PC-3 (cell line): ENCODE results near the gene ARFGAP3. TPM values are rescaled to one million over a fixed set of nuclear protein-coding genes. Genes with fewer than 3 reads are reported as not detected.

Experiments used
- ATAC-seq: fragments of 200-7000 bp; cut with Tn5 transposase; 2 replicates; pipeline ENCODE4 v1.9.1; 2020; ENCODE audit warnings: mild to moderate bottlenecking, moderate library complexity
- BruUV-seq: library from RNA; stranded (reverse); fragments of 400-500 nt; replicated peaks from 2 replicates; lab custom pipeline; 2021; lab: Mats Ljungman, UMichigan
- CTCF ChIA-PET: fragments of 300-600 bp; sonication (Branson Sonifier 250); formaldehyde crosslinking; loops from one replicate; lab custom pipeline; 2022; ENCODE audit warnings: antibody characterized with exemption; lab: Charles Lee
- POLR2A ChIA-PET: fragments of 300-600 bp; sonication (Branson Sonifier 250); formaldehyde crosslinking; loops from one replicate; lab custom pipeline; 2022; ENCODE audit warnings: antibody characterized with exemption; ENCODE audit not compliant: unreplicated experiment; lab: Charles Lee
- DNase-seq: peaks from one replicate; pipeline ENCODE4 v3.0.0-alpha.2; 2015
- H2AFZ ChIP-seq: fragments of 300-600 bp; sonication (generic); 2 replicates; pipeline ENCODE4 v1.6.0; 2016; ENCODE audit warnings: antibody characterized with exemption, low read length
- H3F3A ChIP-seq: fragments of 300-600 bp; sonication (generic); one replicate; pipeline ENCODE4 v1.6.0; 2017; ENCODE audit warnings: antibody characterized with exemption, low read length, control low read depth, mild to moderate bottlenecking; ENCODE audit not compliant: unreplicated experiment
- H3K27ac ChIP-seq: fragments of 300-600 bp; sonication (generic); 2 replicates; pipeline ENCODE4 v1.5.1; 2016; ENCODE audit warnings: mild to moderate bottlenecking, low read length
- H3K27me3 ChIP-seq: fragments of 300-600 bp; sonication (generic); 2 replicates; pipeline ENCODE4 v1.6.1; 2016; ENCODE audit warnings: low read length, mixed read lengths
- H3K36me3 ChIP-seq: fragments of 300-600 bp; sonication (generic); 2 replicates; pipeline ENCODE4 v1.6.1; 2016; ENCODE audit warnings: low read depth, mixed run types, low read length, mixed read lengths
- H3K4me1 ChIP-seq: fragments of 300-600 bp; sonication (generic); 2 replicates; pipeline ENCODE4 v1.5.1; 2016; ENCODE audit warnings: low read length; ENCODE audit not compliant: insufficient read depth
- H3K4me2 ChIP-seq: fragments of 300-600 bp; sonication (generic); 2 replicates; pipeline ENCODE4 v1.6.0; 2016; ENCODE audit warnings: low read length
- H3K4me3 ChIP-seq: fragments of 300-600 bp; sonication (generic); 2 replicates; pipeline ENCODE4 v1.5.1; 2016; ENCODE audit warnings: mild to moderate bottlenecking, low read length, mixed read lengths
- H3K79me2 ChIP-seq: fragments of 300-600 bp; sonication (generic); 2 replicates; pipeline ENCODE4 v1.6.1; 2017; ENCODE audit warnings: low read length, mixed read lengths
- H3K9ac ChIP-seq: fragments of 300-600 bp; sonication (generic); 2 replicates; pipeline ENCODE4 v1.6.0; 2016; ENCODE audit warnings: mild to moderate bottlenecking, low read length
- H3K9me2 ChIP-seq: fragments of 300-600 bp; sonication (generic); replicated peaks from 2 replicates; pipeline ENCODE4 v1.6.1; 2016; ENCODE audit warnings: mixed run types, low read length, mixed read lengths
- H3K9me3 ChIP-seq: fragments of 300-600 bp; sonication (generic); 2 replicates; pipeline ENCODE4 v1.6.1; 2016; ENCODE audit warnings: low read length, mixed read lengths
- H4K20me1 ChIP-seq: fragments of 300-600 bp; sonication (generic); 2 replicates; pipeline ENCODE4 v1.6.1; 2016; ENCODE audit warnings: low read length, mixed read lengths
- CTCF ChIP-seq: fragments of 300-600 bp; sonication (generic); conservative IDR thresholded peaks from 2 replicates; pipeline ENCODE4 v1.5.1; 2017; ENCODE audit warnings: antibody characterized with exemption, low read depth, mild to moderate bottlenecking, low read length
- EZH2 ChIP-seq: fragments of 300-600 bp; sonication (generic); IDR thresholded peaks from one replicate; pipeline ENCODE4 v1.6.1; 2017; ENCODE audit warnings: antibody characterized with exemption, mild to moderate bottlenecking, low read length; ENCODE audit not compliant: unreplicated experiment
- EZH2phosphoT487 ChIP-seq: fragments of 300-600 bp; sonication (generic); IDR thresholded peaks from 2 replicates; pipeline ENCODE4 v1.6.1; 2018; ENCODE audit warnings: mild to moderate bottlenecking, antibody characterized with exemption, low read length, borderline replicate concordance
- intact Hi-C: fragments of 100-400 bp; cut with micrococcal nuclease; formaldehyde crosslinking; loops from 2 replicates; pipeline ENCODE4 v1.9.0; 2023
- total RNA-seq: library from RNA; depleted of rRNA; stranded (reverse); fragments of >200 nt; gene quantifications from 2 replicates; pipeline ENCODE4 v1.2.3, GENCODE V29; 2014

Gene ARFGAP3
- total RNA-seq, 1 experiment from 2014 or later, result 19.2 TPM

GRCh38 chr22:42844756-42845155, 12.3 kb downstream of the ARFGAP3 start:
- no TSS peak for BruUV-seq
- DNase-seq, result peak; percentile 93

GRCh38 chr22:42842658-42843370, 14.3 kb downstream of the ARFGAP3 start:
- Histone ChIP-seq H3K27ac (no peak overlapping the region), H3K79me2 (no peaks in the 10 kb centered on the region), H3K4me2 (no peak overlapping the region)

More at GRCh38 chr22:42844756-42845155, 12.3 kb downstream of the ARFGAP3 start:
- Histone ChIP-seq H4K20me1 (0 out of 2 replicates have a peak, but pooled peaks cover 3% of the 10 kb centered on the region), H3K36me3 (no peaks in the 10 kb centered on the region; the same call in 1 of the 2 replicates), H3K4me1 (peaks cover 29% of the 10 kb centered on the region), H3K9me3 (no peaks in the 10 kb centered on the region), H3K27me3 (no peaks in the 10 kb centered on the region), H3K9ac (no peak overlapping the region), H3K4me2 (peak overlapping the region; percentile 62), H3F3A (no peaks in the 10 kb centered on the region), H3K27ac (peak overlapping the region; percentile 81), H3K79me2 (no peaks in the 10 kb centered on the region), H3K4me3 (peak overlapping the region; percentile 26; the same call in 1 of the 2 replicates), H3K9me2 (no peaks in the 10 kb centered on the region), H2AFZ (no peak overlapping the region)
- intact Hi-C loops, result no loop called here
- TF ChIP-seq EZH2, result no peak
- ChIA-PET POLR2A (interaction anchor here (0.6 kb wide), 2 partner anchors 80 to 1153 kb away, joined by 3 to 13 read pairs; no protein-coding TSS in a partner anchor), CTCF (interaction anchor here (0.7 to 2.3 kb wide), 3 partner anchors 18 to 25 kb away, joined by 3 to 8 read pairs (median 8); no protein-coding TSS in a partner anchor)
- peak; percentile 97 for ATAC-seq

GRCh38 chr22:42841444-42841843, 15.6 kb downstream of the ARFGAP3 start:
- no TSS peak for BruUV-seq
- CTCF ChIA-PET, result no interaction called here
- no peaks in the 10 kb centered on the region for H3K79me2 ChIP-seq

More at GRCh38 chr22:42842658-42843370, 14.3 kb downstream of the ARFGAP3 start:
- Histone ChIP-seq H3K27me3 (no peaks in the 10 kb centered on the region), H2AFZ (no peak overlapping the region), H3F3A (no peaks in the 10 kb centered on the region), H3K9ac (no peak overlapping the region), H3K4me1 (peaks cover 29% of the 10 kb centered on the region), H3K4me3 (no peak overlapping the region), H3K9me2 (no peaks in the 10 kb centered on the region), H3K36me3 (no peaks in the 10 kb centered on the region; the same call in 1 of the 2 replicates), H4K20me1 (no peaks in the 10 kb centered on the region), H3K9me3 (no peaks in the 10 kb centered on the region)
- POLR2A ChIA-PET, result no interaction called here
- BruUV-seq, result no TSS peak
- intact Hi-C loops, result no loop called here
- TF ChIP-seq CTCF (no peak), EZH2 (no peak), EZH2phosphoT487 (no peak)
- DNase-seq (peak; percentile 45), ATAC-seq (0 out of 2 replicates have a peak, but pooled peaks have one; percentile 21)
- CTCF ChIA-PET, result interaction anchor here (2.3 kb wide), 1 partner anchor 25 kb away, joined by 8 read pairs; no protein-coding TSS in a partner anchor

More at GRCh38 chr22:42841444-42841843, 15.6 kb downstream of the ARFGAP3 start:
- Histone ChIP-seq H3K36me3 (no peaks in the 10 kb centered on the region; the same call in 1 of the 2 replicates), H3K27ac (no peak overlapping the region), H3K9me3 (no peaks in the 10 kb centered on the region), H3K27me3 (no peaks in the 10 kb centered on the region), H3K9ac (no peak overlapping the region), H2AFZ (no peak overlapping the region), H3K9me2 (no peaks in the 10 kb centered on the region), H3K4me3 (no peak overlapping the region), H4K20me1 (no peaks in the 10 kb centered on the region), H3K4me2 (no peak overlapping the region), H3K4me1 (peaks cover 29% of the 10 kb centered on the region), H3F3A (no peaks in the 10 kb centered on the region)
- POLR2A ChIA-PET, result interaction anchor here (0.6 to 0.8 kb wide), 2 partner anchors 11 to 27 kb away, joined by 7 to 18 read pairs; no protein-coding TSS in a partner anchor
- intact Hi-C loops, result no loop called here
- ATAC-seq (no peak), DNase-seq (no peak)
- TF ChIP-seq EZH2phosphoT487, result no peak
- TF ChIP-seq EZH2, result no peak
- TF ChIP-seq CTCF, result no peak
